HEK293T (cell line): ENCODE data around the gene ZFP1.

Experiments used
- CTCF ChIA-PET: fragments of 350-600 bp; formaldehyde crosslinking; extraction: SDS; loops from one replicate; lab custom pipeline; 2021; ENCODE audit warnings: antibody characterized with exemption, inconsistent platforms; lab: Yijun Ruan, JAX
- POLR2A ChIA-PET: fragments of 350-600 bp; formaldehyde crosslinking; extraction: SDS; loops from one replicate; lab custom pipeline; 2020; ENCODE audit warnings: antibody characterized with exemption, inconsistent platforms; lab: Yijun Ruan, JAX
- DNase-seq: peaks from one replicate; pipeline ENCODE4 v3.0.0; 2012; ENCODE audit warnings: mixed read lengths; ENCODE audit errors: extremely low spot score
- ARNT ChIP-seq: fragments of 450-650 bp; IDR thresholded peaks from 2 replicates; pipeline ENCODE4 v1.6.1; 2017; ENCODE audit warnings: mild to moderate bottlenecking
- BHLHE40 ChIP-seq: fragments of 450-650 bp; IDR thresholded peaks from 2 replicates; pipeline ENCODE4 v1.6.1; 2016; ENCODE audit warnings: mild to moderate bottlenecking, moderate library complexity, borderline replicate concordance
- CTBP1 ChIP-seq: fragments of 450-650 bp; IDR thresholded peaks from 2 replicates; pipeline ENCODE4 v1.6.1; 2016; ENCODE audit warnings: borderline replicate concordance
- ELF4 ChIP-seq: fragments of 450-650 bp; IDR thresholded peaks from 2 replicates; pipeline ENCODE4 v1.6.1; 2017; ENCODE audit warnings: antibody characterized with exemption
- FOXA1 ChIP-seq: fragments of 450-650 bp; IDR thresholded peaks from 2 replicates; pipeline ENCODE4 v1.6.1; 2016; ENCODE audit warnings: mild to moderate bottlenecking
- FOXK2 ChIP-seq: fragments of 450-650 bp; IDR thresholded peaks from 2 replicates; pipeline ENCODE4 v1.6.1; 2016; ENCODE audit warnings: mild to moderate bottlenecking
- FOXM1 ChIP-seq: fragments of 450-650 bp; IDR thresholded peaks from 2 replicates; pipeline ENCODE4 v1.6.1; 2017; ENCODE audit warnings: mild to moderate bottlenecking, borderline replicate concordance
- HDGF ChIP-seq: fragments of 450-650 bp; IDR thresholded peaks from 2 replicates; pipeline ENCODE4 v1.6.1; 2017; ENCODE audit warnings: antibody characterized with exemption, borderline replicate concordance
- L3MBTL2 ChIP-seq: fragments of 450-650 bp; conservative IDR thresholded peaks from 2 replicates; pipeline ENCODE4 v1.6.1; 2016; ENCODE audit warnings: mild to moderate bottlenecking
- LEF1 ChIP-seq: fragments of 450-650 bp; IDR thresholded peaks from 2 replicates; pipeline ENCODE4 v1.6.1; 2017; ENCODE audit warnings: mild to moderate bottlenecking, borderline replicate concordance
- NFRKB ChIP-seq: fragments of 450-650 bp; IDR thresholded peaks from 2 replicates; pipeline ENCODE4 v1.6.1; 2016; ENCODE audit warnings: mild to moderate bottlenecking, moderate library complexity
- PKNOX1 ChIP-seq: fragments of 450-650 bp; IDR thresholded peaks from 2 replicates; pipeline ENCODE4 v1.6.1; 2016
- SP1 ChIP-seq: fragments of 450-650 bp; IDR thresholded peaks from 2 replicates; pipeline ENCODE4 v1.6.1; 2017
- SUZ12 ChIP-seq: fragments of 450-650 bp; IDR thresholded peaks from 2 replicates; pipeline ENCODE4 v1.6.1; 2016; ENCODE audit warnings: mild to moderate bottlenecking
- TARDBP ChIP-seq: fragments of 450-650 bp; IDR thresholded peaks from 2 replicates; pipeline ENCODE4 v1.6.1; 2016
- ZNF384 ChIP-seq: fragments of 450-650 bp; IDR thresholded peaks from 2 replicates; pipeline ENCODE4 v1.6.1; 2016

Gene ZFP1

GRCh38 chr16:75181630-75182029, 33.3 kb downstream of the ZFP1 start:
- TF ChIP-seq BHLHE40 (no peak), SUZ12 (no peak), CTBP1 (no peak), HDGF (no peak), L3MBTL2 (no peak), ARNT (no peak), NFRKB (no peak), FOXM1 (no peak), SP1 (no peak), LEF1 (no peak), ELF4 (no peak), FOXK2 (no peak), ZNF384 (no peak), FOXA1 (no peak), TARDBP (no peak), PKNOX1 (no peak)
- ChIA-PET CTCF (no interaction called here), POLR2A (no interaction called here)
- DNase-seq, result no peak

GRCh38 chr16:75188832-75189477, 40.6 kb downstream of the ZFP1 start:
- ChIA-PET POLR2A (no interaction called here), CTCF (no interaction called here)
- TF ChIP-seq PKNOX1 (no peak), FOXK2 (no peak), HDGF (no peak), ELF4 (no peak), L3MBTL2 (no peak), TARDBP (no peak)
- no peak for DNase-seq

- TF ChIP-seq ZNF384 (no peak), LEF1 (no peak), SUZ12 (no peak), SP1 (no peak), L3MBTL2 (no peak), FOXM1 (no peak), PKNOX1 (no peak), HDGF (no peak), BHLHE40 (no peak), TARDBP (no peak), FOXA1 (no peak), FOXK2 (no peak), NFRKB (no peak), ARNT (no peak)
- CTCF ChIA-PET, result interaction anchor here (1.0 kb wide), 1 partner anchor 10 kb away, joined by 3 read pairs; no protein-coding TSS in a partner anchor
- POLR2A ChIA-PET, result no interaction called here
- DNase-seq, result no peak
Measured at GRCh38 chr16:75189638-75190245, 41.4 kb downstream of the ZFP1 start.

DNA sequence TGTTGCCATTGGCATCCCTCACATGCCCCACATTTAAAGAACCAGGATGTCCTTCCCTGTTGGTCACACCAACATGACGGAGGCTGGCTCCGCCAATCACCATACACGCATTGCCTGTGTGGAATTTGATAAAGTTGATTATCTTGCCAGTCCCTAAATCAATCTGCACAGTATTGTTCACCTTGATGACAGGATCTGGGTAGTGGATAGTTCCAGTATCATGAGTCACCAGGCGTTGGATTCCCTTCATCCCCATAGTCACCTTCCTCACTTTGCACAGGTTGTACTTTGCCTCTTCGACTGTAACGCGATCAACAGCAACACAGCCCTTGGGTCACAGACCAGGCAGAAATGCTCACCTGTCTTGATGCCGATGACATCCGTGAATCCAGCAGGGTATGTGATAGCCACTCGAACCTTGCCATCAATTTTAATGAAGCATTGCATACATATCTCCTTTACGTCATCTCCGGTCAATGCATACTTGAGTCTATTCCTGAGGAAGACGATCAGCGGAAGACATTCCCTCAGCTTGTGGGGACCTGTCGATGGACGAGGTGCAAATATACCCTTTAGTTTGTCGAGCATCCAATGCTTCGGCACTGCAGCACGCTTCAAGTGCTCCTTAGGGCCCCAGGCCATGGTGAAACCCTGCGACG, 44.4 kb downstream of the ZFP1 start:
- ChIA-PET POLR2A (no interaction called here), CTCF (no interaction called here)
- TF ChIP-seq SP1 (no peak), FOXA1 (no peak), LEF1 (no peak), FOXM1 (no peak), L3MBTL2 (no peak), SUZ12 (no peak), ZNF384 (no peak), PKNOX1 (no peak), ARNT (no peak), HDGF (no peak), CTBP1 (no peak), BHLHE40 (no peak)
- no peak for DNase-seq

DNA sequence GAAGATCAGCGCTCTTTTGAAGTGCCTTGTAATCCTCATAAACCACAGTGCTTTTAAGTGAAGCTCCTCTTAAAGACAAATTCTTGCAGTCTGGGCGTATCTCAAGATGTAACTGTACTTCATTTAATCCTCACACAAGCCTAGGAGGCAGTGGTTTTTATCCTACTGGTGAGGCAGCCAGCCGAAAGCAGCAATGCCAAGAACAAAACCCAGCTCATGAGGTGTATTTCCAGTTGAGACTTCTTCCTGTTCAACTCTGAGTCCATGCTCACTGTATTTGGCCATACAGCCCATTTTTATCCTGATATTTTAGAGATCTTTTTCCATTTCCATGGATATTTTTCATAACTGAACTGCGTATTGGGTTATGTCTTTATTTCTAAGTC, 44.9 kb downstream of the ZFP1 start:
- DNase-seq, result no peak
- CTCF ChIA-PET, result no interaction called here
- POLR2A ChIA-PET, result no interaction called here
- TF ChIP-seq LEF1 (no peak), HDGF (no peak), CTBP1 (no peak), PKNOX1 (no peak), BHLHE40 (no peak), FOXM1 (no peak), ELF4 (no peak)
